GM19328 (cell line): ENCODE data around the gene RAE1.

Experiments used
- ATAC-seq: cut with Tn5 transposase; IDR thresholded peaks from one replicate; pipeline ENCODE4 v1.9.1; 2021; ENCODE audit warnings: mild to moderate bottlenecking, moderate library complexity; ENCODE audit not compliant: unreplicated experiment

RAE1 gene

DNA sequence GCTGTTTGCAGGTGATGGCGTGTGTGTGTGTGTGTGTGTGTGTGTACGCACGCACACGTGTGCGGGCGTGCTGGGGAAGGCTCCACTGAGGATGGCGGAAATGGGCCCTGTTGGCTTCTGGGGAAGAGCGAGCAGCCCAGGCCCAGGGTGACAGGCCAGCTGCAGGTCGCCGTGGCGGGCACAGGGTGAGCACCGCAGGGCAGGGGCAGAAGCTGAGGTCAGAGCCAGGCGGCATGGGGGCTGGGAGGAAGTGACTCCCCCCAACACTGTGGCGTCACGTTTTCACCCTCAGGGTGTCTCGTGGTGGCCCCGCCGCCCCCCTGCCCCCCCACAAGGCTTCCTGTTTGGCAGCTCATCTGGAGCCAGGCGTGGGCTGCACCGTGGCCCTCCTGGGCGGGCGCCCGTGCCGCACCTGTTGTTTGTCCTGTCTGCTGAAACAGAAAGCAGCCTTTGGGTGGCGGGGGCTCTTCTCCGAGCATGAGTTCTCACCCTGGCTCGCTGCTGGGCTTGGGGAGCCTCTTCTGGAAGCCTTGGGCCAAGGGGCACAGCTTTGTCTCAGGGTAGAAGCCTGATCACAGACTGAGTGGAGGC lies 47.3 kb downstream of the RAE1 start:
- ATAC-seq, result peak; percentile 49

- no peak for ATAC-seq
Measured at GRCh38 chr20:57398901-57399535, 48.0 kb downstream of the RAE1 start.

DNA sequence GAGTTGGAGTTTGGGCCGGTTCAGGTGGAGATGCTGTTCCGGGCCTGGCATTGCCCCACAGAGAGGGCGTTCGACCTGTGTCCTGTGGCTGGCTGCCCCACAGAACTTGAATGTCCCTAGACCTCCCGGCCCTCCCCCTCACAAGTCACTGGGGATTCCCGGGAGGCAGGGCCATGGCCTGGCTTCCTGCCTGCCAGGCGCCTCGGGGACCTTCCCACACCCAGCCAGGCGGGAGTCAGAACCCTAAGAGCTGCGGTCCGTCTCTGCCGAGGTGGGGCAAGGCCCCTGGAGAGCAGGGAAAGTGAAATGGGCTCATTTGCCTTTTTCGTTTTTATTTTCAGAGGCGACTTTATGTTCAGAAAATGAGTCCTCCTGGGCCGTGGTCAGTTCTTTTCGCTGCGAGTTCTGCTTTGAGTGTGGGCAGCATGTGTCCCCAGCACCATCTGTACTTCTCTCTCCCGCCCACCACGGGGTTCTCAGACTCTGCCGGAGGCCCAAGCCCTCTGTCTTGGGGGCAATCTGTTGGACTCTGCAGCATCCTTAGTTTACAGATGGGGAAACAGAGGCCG lies 48.6 kb downstream of the RAE1 start:
- ATAC-seq, result no peak

DNA sequence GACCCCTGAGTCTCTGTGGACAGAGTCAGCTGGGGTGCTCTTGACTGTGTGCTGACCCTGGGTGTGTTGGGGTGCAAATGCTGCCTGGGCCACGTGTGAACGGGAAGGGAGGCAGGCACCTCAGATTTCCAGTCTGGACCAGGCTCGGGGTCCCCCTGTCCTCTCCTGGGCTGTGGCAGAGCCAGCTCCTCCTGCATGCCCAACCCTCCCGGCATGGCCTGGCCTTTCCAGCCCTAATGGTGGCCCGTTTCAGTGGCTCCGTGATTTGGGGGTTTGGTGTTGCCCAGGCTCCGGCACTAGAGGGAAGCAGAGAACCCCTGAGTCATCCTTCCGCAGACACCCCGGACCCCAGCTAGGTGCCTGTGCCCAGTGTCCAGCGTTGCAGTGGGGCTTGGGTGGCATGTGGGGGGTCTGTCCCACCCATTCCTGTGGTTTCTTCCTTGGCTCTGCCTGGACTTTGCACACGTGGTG lies 49.2 kb downstream of the RAE1 start:
- no peak for ATAC-seq

GRCh38 chr20:57400821-57401564 lies 49.9 kb downstream of the RAE1 start:
- no peak for ATAC-seq

DNA sequence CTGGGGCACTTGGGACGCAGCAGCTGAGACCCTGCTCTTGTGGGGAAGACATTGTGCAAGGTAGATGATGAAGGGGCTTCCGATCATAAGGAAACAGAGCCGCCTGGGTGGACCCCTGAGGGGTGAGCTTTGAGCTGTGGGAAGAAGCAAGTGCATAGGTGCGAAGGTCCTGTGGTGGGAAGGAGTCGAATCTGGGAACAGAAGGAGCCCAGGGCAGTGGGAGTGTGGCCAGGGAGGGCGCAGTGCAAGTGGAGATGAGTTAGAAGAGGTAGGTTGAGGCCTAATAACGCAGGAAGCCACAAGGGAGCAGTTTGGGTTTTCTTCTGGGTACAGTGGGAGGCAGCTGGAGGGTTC lies 50.5 kb downstream of the RAE1 start:
- ATAC-seq, result no peak

- no peak for ATAC-seq
Measured at GRCh38 chr20:57402206-57403125, 51.4 kb downstream of the RAE1 start.

DNA sequence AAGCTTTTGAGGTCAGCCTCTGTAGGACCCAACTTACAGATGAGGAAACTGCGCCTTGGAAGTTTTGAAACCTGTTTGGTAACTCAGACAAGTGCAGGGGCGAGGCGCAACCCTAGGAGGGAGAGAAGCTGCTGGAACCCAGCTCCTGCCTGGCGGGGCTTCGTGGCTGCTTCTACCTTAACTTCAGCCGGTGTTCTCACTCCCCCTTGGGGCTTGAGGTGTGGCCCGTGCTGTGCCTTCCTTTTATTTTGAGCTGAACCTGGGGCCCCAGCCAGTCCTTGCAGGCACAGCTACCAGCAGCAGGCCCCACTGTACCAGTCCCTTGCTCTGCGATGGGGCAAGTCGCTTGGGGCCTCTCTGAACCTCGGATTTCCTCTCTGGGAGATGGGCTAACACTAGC lies 52.2 kb downstream of the RAE1 start:
- ATAC-seq, result no peak

GRCh38 chr20:57404006-57404405 lies 53.0 kb downstream of the RAE1 start:
- no peak for ATAC-seq

DNA sequence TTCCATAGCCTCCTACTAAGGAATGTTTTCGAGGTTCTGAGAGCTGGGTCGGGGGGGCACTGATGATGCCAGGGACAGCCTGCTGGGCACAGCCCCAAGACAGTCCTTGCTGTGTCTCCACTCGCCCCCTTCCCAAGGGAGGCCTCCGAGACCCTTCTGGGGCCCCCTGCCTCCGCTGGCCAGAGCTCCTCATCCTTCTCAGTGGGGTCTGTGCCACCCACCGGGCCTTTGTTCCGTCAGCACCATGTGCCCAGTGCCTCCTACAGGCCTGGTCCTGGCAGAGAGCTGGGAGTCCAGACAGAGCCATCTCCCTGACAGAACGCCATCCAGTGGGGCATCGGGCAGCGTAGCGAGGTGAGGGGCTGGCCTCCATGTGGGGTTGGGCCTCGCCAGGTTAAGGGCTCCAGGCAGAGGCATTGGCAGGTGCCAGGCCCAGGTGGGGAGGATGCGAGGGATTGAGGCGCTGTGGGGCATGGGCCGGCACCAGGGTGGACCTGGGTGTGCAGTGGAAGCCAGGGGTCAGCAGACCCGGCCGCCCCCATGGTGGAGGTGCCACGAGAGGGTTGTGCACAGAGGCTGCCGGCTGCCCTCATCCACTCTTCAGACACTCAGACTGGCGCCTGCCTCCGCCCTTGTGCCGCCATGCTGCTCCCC lies 53.5 kb downstream of the RAE1 start:
- ATAC-seq, result no peak

GRCh38 chr20:57405236-57406016 lies 54.4 kb downstream of the RAE1 start:
- ATAC-seq, result no peak

GRCh38 chr20:57407541-57407956 lies 56.5 kb downstream of the RAE1 start:
- ATAC-seq, result no peak

GRCh38 chr20:57408131-57408530 lies 57.1 kb downstream of the RAE1 start:
- no peak for ATAC-seq

DNA sequence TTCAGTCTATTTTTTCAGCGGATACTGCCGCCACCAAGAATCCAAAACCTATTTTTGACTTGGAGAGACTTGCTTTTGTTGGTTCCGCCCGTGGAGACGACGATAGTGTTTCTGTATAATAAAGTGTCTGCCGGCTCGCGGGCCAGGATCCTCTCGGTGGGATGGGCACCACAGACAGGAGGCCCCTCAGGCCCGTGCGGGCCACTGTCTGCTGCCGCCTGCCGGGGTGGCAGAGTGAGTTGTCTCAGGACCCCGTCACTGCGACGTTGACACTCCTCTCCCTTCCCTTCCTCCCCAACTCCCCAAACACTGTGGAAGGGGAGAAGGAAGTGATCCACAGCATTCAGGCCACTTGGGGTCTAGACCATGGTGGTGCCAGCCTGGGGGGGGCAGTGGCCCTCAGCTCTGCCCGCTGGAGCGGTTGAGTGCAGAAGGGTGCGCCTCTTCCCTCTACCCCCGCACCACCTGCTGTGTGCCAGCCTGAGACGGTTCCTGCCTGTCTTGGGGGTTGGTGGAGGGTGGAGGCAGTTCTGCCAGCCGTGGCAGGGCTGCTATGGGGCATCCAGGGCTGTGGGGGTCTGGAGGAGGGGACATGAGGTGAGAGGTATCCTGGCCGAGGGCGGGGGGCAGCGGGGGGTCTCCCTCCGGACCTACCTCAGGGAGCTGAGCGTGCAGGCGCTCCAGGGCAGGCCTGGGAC lies 57.6 kb downstream of the RAE1 start:
- ATAC-seq, result no peak

GRCh38 chr20:57409316-57409671 lies 58.2 kb downstream of the RAE1 start:
- no peak for ATAC-seq

DNA sequence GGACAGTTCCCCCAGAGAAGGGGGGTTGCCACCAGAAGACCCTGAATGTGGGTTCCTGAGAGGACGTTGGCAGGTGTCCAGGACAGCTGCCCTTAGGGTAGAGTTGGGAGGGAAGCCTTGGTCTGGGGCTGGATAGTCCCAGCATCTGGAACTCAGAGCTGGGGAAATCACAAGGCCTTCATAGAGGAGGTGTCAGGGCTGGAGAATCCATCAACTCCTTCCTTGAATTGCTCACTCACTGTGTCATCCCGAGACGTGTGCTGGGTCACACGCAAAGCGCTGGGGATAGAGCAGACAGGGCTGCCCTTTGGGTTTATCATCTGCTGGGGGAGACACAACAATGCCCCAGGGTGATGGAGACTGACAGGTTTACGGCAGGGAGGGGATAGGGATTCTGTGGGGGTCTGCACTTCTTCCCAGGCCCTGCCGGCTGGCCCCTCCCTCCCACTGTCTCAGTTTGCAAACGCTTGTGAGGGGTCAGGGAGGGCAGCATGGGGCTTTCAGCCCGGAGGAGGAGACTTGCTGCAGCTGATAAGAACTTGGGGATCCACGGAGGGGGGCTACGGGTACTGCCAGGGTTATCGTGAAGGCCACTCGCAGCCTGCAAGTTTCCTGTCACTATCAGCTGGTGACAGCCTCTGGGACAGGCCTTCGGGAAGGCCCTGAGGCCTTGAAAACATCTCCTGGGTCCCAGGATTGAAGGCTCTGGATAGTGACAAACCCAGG lies 58.8 kb downstream of the RAE1 start:
- ATAC-seq, result no peak

DNA sequence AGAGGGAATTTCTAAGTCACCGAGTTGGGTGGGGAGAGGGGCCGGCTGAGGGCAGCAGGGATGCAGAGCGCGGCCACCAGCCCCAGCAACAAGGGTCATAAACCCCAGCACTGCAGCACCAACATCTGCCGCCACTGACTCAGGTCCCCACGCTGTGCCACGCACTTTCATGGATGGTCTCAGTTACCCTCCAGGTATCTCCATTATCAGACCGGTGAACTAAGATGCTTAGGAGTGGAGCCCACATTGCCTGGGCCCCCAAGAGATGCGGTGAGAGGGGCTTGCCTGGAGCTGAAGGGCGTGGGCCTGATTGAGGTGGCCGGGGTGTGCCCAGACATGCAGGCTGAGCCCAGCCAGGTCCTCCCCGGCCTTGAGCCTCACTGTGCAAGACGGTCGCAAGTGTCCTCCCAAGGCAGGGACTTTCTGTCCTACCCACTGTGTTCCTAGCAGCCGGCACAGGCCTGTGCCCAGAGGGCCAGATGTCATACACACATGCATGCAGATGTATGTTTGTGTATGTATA lies 59.4 kb downstream of the RAE1 start:
- no peak for ATAC-seq

DNA sequence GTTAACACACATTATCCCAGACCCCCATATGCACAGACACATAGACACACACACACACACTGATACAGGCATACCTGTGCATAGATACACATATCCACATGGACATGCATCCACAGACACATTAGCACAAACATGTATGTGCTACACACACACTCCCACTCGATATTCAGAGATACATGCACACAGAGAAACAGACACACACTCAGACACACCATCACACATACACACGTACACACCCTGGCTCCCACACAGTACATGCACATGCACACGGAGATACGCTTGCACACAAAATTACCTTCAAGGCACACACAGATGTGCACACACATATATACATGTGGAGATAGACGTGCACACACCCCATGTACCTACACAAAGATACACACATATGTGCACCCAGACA lies 59.9 kb downstream of the RAE1 start:
- no peak for ATAC-seq
